Measurements from ENCODE around the gene PPP1R7.
"Not testable (repeated sequence)": the region's sequence is repeated elsewhere in the genome, so short reads cannot be mapped to it uniquely, and the experiment has no call there.

Gene PPP1R7

GRCh38 chr2:241193271-241193670, 43.0 kb downstream of the PPP1R7 start:
- Histone ChIP-seq H3K4me3 (IDR thresholded peaks at IDR 0.05; ENCODE audit: insufficient read depth, low read depth, low read length) (no peak overlapping the region), H3K36me3 (ENCODE audit: insufficient read depth) (no peaks in the 10 kb centered on the region), H3K4me1 (ENCODE audit: low read depth, poor library complexity, severe bottlenecking) (no peaks in the 10 kb centered on the region), H3K27ac (no peak overlapping the region), H3K79me2 (ENCODE audit: insufficient read depth, low read depth) (no peaks in the 10 kb centered on the region), H4K20me1 (ENCODE audit: insufficient read depth) (no peaks in the 10 kb centered on the region), H3K4me2 (no peak overlapping the region), H2AFZ (ENCODE audit: low read depth) (no peak overlapping the region), H3K9ac (no peak overlapping the region), H3K27me3 (ENCODE audit: insufficient read depth, low read depth) (no peaks in the 10 kb centered on the region)
- no peak for TF ChIP-seq CTCF (conservative IDR thresholded peaks at IDR 0.05; ENCODE audit: low read depth, low read length)

- no peaks in the 10 kb centered on the region for H3K79me2 ChIP-seq (ENCODE audit: insufficient read depth, low read depth)
- H3K27ac ChIP-seq: no peak overlapping the region
- H3K9ac ChIP-seq: no peak overlapping the region
- H3K4me1 ChIP-seq (ENCODE audit: low read depth, poor library complexity, severe bottlenecking): no peaks in the 10 kb centered on the region
- H3K27me3 ChIP-seq (ENCODE audit: insufficient read depth, low read depth): no peaks in the 10 kb centered on the region
- no peak overlapping the region for H3K4me2 ChIP-seq
- no peak for TF ChIP-seq CTCF (conservative IDR thresholded peaks at IDR 0.05; ENCODE audit: low read depth, low read length)
- H3K4me3 ChIP-seq (IDR thresholded peaks at IDR 0.05; ENCODE audit: insufficient read depth, low read depth, low read length): no peak overlapping the region
- H4K20me1 ChIP-seq (ENCODE audit: insufficient read depth): no peaks in the 10 kb centered on the region
- no peaks in the 10 kb centered on the region for H3K36me3 ChIP-seq (ENCODE audit: insufficient read depth)
- no peak overlapping the region for H2AFZ ChIP-seq (ENCODE audit: low read depth)
Measured at GRCh38 chr2:241194811-241195210, 44.5 kb downstream of the PPP1R7 start.

GRCh38 chr2:241195506-241196130, 45.4 kb downstream of the PPP1R7 start:
- H2AFZ ChIP-seq (ENCODE audit: low read depth): no peak overlapping the region
- H3K4me3 ChIP-seq (IDR thresholded peaks at IDR 0.05; ENCODE audit: insufficient read depth, low read depth, low read length): no peak overlapping the region
- no peaks in the 10 kb centered on the region for H4K20me1 ChIP-seq (ENCODE audit: insufficient read depth)
- no peak for TF ChIP-seq CTCF (conservative IDR thresholded peaks at IDR 0.05; ENCODE audit: low read depth, low read length)
- no peaks in the 10 kb centered on the region for H3K79me2 ChIP-seq (ENCODE audit: insufficient read depth, low read depth)
- H3K36me3 ChIP-seq (ENCODE audit: insufficient read depth): no peaks in the 10 kb centered on the region
- no peak overlapping the region for H3K4me2 ChIP-seq
- H3K27ac ChIP-seq: no peak overlapping the region
- H3K9ac ChIP-seq: no peak overlapping the region
- no peaks in the 10 kb centered on the region for H3K4me1 ChIP-seq (ENCODE audit: low read depth, poor library complexity, severe bottlenecking)
- H3K27me3 ChIP-seq (ENCODE audit: insufficient read depth, low read depth): no peaks in the 10 kb centered on the region

- H3K4me2 ChIP-seq; H3K79me2 ChIP-seq (ENCODE audit: insufficient read depth, low read depth); H4K20me1 ChIP-seq (ENCODE audit: insufficient read depth); H2AFZ ChIP-seq (ENCODE audit: low read depth); H3K27ac ChIP-seq; H3K27me3 ChIP-seq (ENCODE audit: insufficient read depth, low read depth); H3K36me3 ChIP-seq (ENCODE audit: insufficient read depth); H3K4me1 ChIP-seq (ENCODE audit: low read depth, poor library complexity, severe bottlenecking); H3K4me3 ChIP-seq (IDR thresholded peaks at IDR 0.05; ENCODE audit: insufficient read depth, low read depth, low read length); H3K9ac ChIP-seq: not testable (repeated sequence)
Measured at GRCh38 chr2:241197246-241197645, 47.0 kb downstream of the PPP1R7 start.

GRCh38 chr2:241197947-241198346, 47.7 kb downstream of the PPP1R7 start:
- no peaks in the 10 kb centered on the region for H3K36me3 ChIP-seq (ENCODE audit: insufficient read depth)
- H3K9ac ChIP-seq: no peak overlapping the region
- H3K4me2 ChIP-seq: no peak overlapping the region
- H3K79me2 ChIP-seq (ENCODE audit: insufficient read depth, low read depth): no peaks in the 10 kb centered on the region
- no peaks in the 10 kb centered on the region for H3K27me3 ChIP-seq (ENCODE audit: insufficient read depth, low read depth)
- no peaks in the 10 kb centered on the region for H4K20me1 ChIP-seq (ENCODE audit: insufficient read depth)
- no peak for TF ChIP-seq CTCF (conservative IDR thresholded peaks at IDR 0.05; ENCODE audit: low read depth, low read length)
- H2AFZ ChIP-seq (ENCODE audit: low read depth): no peak overlapping the region
- H3K27ac ChIP-seq: no peak overlapping the region
- H3K4me1 ChIP-seq (ENCODE audit: low read depth, poor library complexity, severe bottlenecking): no peaks in the 10 kb centered on the region
- no peak overlapping the region for H3K4me3 ChIP-seq (IDR thresholded peaks at IDR 0.05; ENCODE audit: insufficient read depth, low read depth, low read length)
